HFFc6 (cell line): ENCODE measurements around the gene TMEM200B. TPM values are rescaled to one million over a fixed set of nuclear protein-coding genes. Genes with fewer than 3 reads are reported as not detected.
"Not testable (repeated sequence)": the region's sequence is repeated elsewhere in the genome, so short reads cannot be mapped to it uniquely, and the experiment has no call there.

Experiments used
- DNase-seq: peaks from one replicate; pipeline ENCODE4 v3.0.0-alpha.2; 2018
- H3K27ac Mint-ChIP-seq: 2 replicates; pipeline ENCODE4 v1.8.0; 2020; ENCODE audit warnings: mild to moderate bottlenecking, mixed read lengths
- H3K27me3 Mint-ChIP-seq: 2 replicates; pipeline ENCODE4 v1.8.0; 2021; ENCODE audit warnings: mild to moderate bottlenecking, moderate library complexity, mixed read lengths; ENCODE audit not compliant: insufficient read depth
- H3K36me3 Mint-ChIP-seq: 2 replicates; pipeline ENCODE4 v1.8.0; 2021; ENCODE audit warnings: low read depth, mixed read lengths
- H3K4me1 Mint-ChIP-seq: 2 replicates; pipeline ENCODE4 v1.8.0; 2020; ENCODE audit warnings: low read depth, mixed read lengths
- H3K4me3 Mint-ChIP-seq: 2 replicates; pipeline ENCODE4 v1.8.0; 2020; ENCODE audit warnings: mild to moderate bottlenecking, moderate library complexity, mixed read lengths
- H3K9me3 Mint-ChIP-seq: 2 replicates; pipeline ENCODE4 v1.8.0; 2020; ENCODE audit warnings: mild to moderate bottlenecking, mixed read lengths
- total RNA-seq, 6 experiments: library from RNA; stranded (reverse); fragmentation: NEBNext Ultra II Directional; extraction: Animal tissue kit (Norgen Biotek cat#: 25700); gene quantifications; 2 replicates in 1 of 6; 3 replicates in 5 of 6; pipeline ENCODE4 v1.2.3, GENCODE V29; 2021
- TF ChIP-seq, protein P1 (sequence below): fragments of 200-600 bp; sonication (generic); IDR thresholded peaks from 2 replicates; pipeline ENCODE4 v1.5.0; 2021; ENCODE audit warnings: antibody characterized with exemption, mild to moderate bottlenecking

The TMEM200B gene
- total RNA-seq, 6 experiments from 2014 or later = 12.7 to 15.4 (median 13.6) TPM

DNA sequence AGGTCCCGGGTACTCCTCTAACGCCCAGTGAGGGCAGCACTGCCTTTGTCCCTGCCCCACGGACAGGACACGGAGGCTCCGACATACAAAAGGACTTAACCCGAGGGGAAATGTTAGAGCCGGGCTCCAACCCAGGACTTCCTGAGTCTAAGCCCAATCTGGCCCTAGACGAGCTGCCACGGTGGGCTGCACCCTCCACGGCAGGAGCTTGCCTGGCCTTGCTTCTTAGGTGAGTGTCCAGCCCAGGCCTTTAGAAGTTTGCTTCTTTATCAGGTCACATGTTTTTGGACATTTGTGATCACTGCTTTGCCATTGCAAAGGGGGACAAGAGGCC is 11.0 kb upstream of the TMEM200B start:
- Mint-ChIP-seq H3K27me3 (peaks cover 5% of the 10 kb centered on the region), H3K9me3 (no peaks in the 10 kb centered on the region), H3K36me3 (no peaks in the 10 kb centered on the region), H3K4me1 (peaks cover 9% of the 10 kb centered on the region), H3K4me3 (no peak overlapping the region), H3K27ac (no peak overlapping the region)
- TF ChIP-seq, protein P1, sequence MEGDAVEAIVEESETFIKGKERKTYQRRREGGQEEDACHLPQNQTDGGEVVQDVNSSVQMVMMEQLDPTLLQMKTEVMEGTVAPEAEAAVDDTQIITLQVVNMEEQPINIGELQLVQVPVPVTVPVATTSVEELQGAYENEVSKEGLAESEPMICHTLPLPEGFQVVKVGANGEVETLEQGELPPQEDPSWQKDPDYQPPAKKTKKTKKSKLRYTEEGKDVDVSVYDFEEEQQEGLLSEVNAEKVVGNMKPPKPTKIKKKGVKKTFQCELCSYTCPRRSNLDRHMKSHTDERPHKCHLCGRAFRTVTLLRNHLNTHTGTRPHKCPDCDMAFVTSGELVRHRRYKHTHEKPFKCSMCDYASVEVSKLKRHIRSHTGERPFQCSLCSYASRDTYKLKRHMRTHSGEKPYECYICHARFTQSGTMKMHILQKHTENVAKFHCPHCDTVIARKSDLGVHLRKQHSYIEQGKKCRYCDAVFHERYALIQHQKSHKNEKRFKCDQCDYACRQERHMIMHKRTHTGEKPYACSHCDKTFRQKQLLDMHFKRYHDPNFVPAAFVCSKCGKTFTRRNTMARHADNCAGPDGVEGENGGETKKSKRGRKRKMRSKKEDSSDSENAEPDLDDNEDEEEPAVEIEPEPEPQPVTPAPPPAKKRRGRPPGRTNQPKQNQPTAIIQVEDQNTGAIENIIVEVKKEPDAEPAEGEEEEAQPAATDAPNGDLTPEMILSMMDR = no peak
- DNase-seq = no peak

DNA sequence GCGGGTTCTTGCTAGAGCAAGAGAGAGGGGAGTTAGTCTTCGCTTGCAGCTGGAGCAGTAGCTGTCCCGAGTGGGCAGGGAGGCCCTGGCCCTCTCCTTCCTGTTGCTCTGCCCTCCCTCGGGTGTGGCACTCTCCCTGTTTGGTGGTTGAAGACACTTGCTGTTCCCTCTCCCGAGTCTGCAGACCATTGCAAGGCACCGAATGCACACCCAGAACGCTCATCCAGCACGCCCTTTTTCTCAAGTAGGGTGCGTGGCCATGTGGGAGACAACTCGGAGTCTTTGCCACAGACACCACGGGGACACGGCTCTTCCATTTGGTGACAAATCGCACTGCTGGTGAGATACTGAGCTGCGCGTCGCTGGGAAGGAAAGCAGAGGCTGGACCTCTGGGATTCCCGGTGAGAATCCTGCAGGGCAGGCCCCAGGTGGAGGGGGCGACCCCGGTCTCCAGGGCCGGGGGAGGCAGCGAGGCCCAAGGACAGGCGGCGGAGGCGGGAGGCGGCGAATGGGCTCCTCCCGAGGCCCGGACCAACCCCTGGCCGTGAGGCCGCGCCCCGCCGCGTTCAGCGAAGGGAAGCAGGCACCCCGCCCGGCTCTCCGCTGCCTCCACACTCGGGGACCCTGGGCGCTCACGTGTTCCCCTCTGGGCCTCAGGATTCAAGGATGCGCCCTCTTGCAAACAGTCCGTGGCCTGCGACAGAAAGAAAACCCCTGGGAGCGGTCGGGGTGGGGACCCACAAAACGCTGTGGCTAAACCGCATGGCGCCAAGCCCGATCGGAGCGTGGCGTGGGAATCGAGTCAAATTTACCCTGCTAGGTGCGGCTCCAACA is 10.4 kb upstream of the TMEM200B start:
- peaks cover 11% of the 10 kb centered on the region for H3K4me1 Mint-ChIP-seq
- no peak overlapping the region for H3K4me3 Mint-ChIP-seq
- no peaks in the 10 kb centered on the region for H3K9me3 Mint-ChIP-seq
- H3K27ac Mint-ChIP-seq = no peak overlapping the region
- no peaks in the 10 kb centered on the region for H3K36me3 Mint-ChIP-seq
- TF ChIP-seq, protein P1 = no peak
- H3K27me3 Mint-ChIP-seq = peaks cover 5% of the 10 kb centered on the region
- DNase-seq = no peak

DNA sequence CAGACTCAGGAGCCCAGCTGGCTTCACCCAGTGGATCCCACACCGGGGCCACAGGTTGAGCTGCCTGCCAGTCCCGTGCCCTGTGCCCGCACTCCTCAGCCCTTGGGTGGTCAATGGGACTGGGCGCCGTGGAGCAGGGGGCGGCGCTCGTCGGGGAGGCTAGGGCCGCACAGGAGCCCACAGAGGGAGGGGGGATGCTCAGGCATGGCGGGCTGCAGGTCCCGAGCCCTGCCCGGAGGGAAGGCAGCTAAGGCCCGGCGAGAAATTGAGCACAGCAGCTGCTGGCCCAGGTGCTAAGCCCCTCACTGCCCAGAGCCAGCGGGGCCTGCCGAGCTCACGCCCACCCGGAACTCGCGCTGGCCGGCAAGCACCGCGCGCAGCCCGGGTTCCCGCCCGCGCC is 7.4 kb upstream of the TMEM200B start:
- peaks cover 11% of the 10 kb centered on the region for H3K4me1 Mint-ChIP-seq
- not testable (repeated sequence) for DNase-seq, H3K9me3 Mint-ChIP-seq, H3K4me3 Mint-ChIP-seq, H3K27me3 Mint-ChIP-seq, H3K27ac Mint-ChIP-seq, H3K36me3 Mint-ChIP-seq

DNA sequence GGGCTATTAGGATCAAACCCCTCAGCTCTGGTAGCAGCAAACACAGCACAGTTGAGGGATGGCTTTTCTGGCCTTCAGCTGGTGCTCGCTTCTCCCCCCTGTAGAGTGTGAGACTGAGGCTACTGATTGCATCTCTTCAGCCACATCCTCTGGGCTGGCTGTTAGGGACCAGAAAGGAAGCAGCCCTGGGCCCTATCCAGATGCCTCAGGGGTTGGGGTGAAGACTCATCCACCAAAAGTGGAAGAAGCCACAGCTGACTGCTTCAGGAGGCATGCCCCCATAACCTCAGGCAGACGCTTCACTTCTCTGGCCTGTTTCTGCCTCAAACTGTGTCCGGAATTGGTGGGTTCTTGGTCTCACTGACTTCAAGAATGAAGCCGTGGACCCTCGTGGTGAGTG is 6.2 kb upstream of the TMEM200B start:
- H3K9me3 Mint-ChIP-seq = no peaks in the 10 kb centered on the region
- H3K4me1 Mint-ChIP-seq = peaks cover 21% of the 10 kb centered on the region
- peaks cover 6% of the 10 kb centered on the region for H3K27me3 Mint-ChIP-seq
- H3K27ac Mint-ChIP-seq = peak overlapping the region; percentile 14; the same call in 1 of the 2 replicates
- TF ChIP-seq, protein P1 = no peak
- H3K4me3 Mint-ChIP-seq = no peak overlapping the region
- no peaks in the 10 kb centered on the region for H3K36me3 Mint-ChIP-seq
- peak; percentile 43 for DNase-seq

DNA sequence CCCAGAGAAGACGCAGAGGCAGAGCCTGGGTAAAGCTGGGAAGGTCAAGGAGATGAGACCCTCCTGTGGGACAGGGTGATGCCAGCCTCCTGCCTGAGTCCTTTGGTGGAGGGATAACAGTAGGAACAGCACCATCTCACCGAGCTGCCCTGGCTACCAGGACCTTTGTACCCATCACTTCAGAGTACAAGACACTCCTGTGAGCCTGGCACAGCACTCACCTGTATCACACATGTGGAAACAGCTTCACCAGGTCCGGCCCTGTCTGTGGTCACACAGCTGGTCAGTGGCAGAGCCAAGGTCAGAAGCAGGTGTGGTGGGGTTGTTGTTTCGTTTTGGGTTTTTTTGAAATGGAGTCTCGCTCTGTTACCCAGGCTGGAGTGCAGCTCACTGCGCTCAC is 5.0 kb upstream of the TMEM200B start:
- Mint-ChIP-seq H3K27me3 (peaks cover 5% of the 10 kb centered on the region), H3K9me3 (no peaks in the 10 kb centered on the region), H3K36me3 (no peaks in the 10 kb centered on the region), H3K27ac (no peak overlapping the region), H3K4me3 (no peak overlapping the region), H3K4me1 (peaks cover 21% of the 10 kb centered on the region)
- TF ChIP-seq, protein P1 = no peak
- no peak for DNase-seq

DNA sequence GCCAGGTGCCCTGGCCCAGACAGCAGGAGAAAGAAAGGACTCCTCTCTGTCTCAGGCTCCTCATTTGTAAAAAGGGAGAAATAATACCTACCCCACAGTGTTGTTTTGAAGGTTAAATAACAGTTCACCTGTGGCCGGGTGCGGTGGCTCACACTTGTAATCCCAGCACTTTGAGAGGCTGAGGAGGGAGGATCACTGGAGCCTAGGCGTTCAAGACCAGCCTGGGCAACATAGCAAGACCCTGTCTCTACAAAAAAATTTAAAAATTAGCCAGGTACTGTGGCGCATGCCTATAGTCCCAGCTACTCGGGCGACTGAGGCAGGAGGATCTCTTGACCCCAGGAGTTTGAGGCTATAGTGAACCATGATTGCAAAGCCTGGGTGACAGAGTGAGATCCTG is 2.5 kb upstream of the TMEM200B start:
- Mint-ChIP-seq H3K36me3 (no peaks in the 10 kb centered on the region), H3K9me3 (no peaks in the 10 kb centered on the region), H3K27me3 (peaks cover 5% of the 10 kb centered on the region), H3K4me3 (peak overlapping the region; percentile 75), H3K4me1 (peaks cover 21% of the 10 kb centered on the region), H3K27ac (peak overlapping the region; percentile 84; the same call in 1 of the 2 replicates)
- DNase-seq = no peak
- TF ChIP-seq, protein P1 = no peak
